ENCODE data around the gene IMPA2. TPM values are rescaled to one million over a fixed set of nuclear protein-coding genes. Genes with fewer than 3 reads are reported as not detected.

The IMPA2 gene
- total and polyA plus RNA-seq, 2 of the 4 experiments (the other 2 are of a cell fraction) = 5.4 to 5.5 TPM

- no peaks in the 10 kb centered on the region for H3K27me3 ChIP-seq (ENCODE audit: control insufficient read depth, insufficient read depth, low read length)
- no peaks in the 10 kb centered on the region for H3K36me3 ChIP-seq (ENCODE audit: control insufficient read depth, insufficient read depth, low read length)
- no peak overlapping the region for H2BK5ac ChIP-seq (ENCODE audit: low read depth, low read length, poor library complexity, severe bottlenecking)
- no peak overlapping the region for H4K5ac ChIP-seq (ENCODE audit: low read depth, low read length)
- no peak overlapping the region for H2AK5ac ChIP-seq (ENCODE audit: low read depth, low read length)
- no peak overlapping the region for H3K14ac ChIP-seq (replicated peaks; ENCODE audit: low read depth, low read length)
- no peak overlapping the region for H3K9ac ChIP-seq (ENCODE audit: low read depth, low read length)
- DNase-seq = no peak
- H3K79me1 ChIP-seq (ENCODE audit: low read depth in 1 of 2, low read length in 2 of 2) = no peaks in the 10 kb centered on the region
- H3K56ac ChIP-seq (ENCODE audit: extremely low read depth, insufficient read depth, low read length) = no peak overlapping the region
- dilution Hi-C loops (cut with HindIII; ENCODE audit: low sequenced_read_pairs, unreplicated experiment) = no loop called here
- H3K27ac ChIP-seq (ENCODE audit: insufficient read depth, low read length) = no peak overlapping the region
- no TSS peak for BruUV-seq (replicated peaks)
- H4K8ac ChIP-seq (ENCODE audit: low read depth in 2 of 2, low read length in 2 of 2) = no peak overlapping the region
- no peak overlapping the region for H3K18ac ChIP-seq (ENCODE audit: low read depth, low read length)
- H3K4ac ChIP-seq (ENCODE audit: low read depth, low read length) = no peak overlapping the region
- H2AK9ac ChIP-seq (replicated peaks; ENCODE audit: low read depth, low read length, poor library complexity) = no peak overlapping the region
- intact Hi-C loops (cut with micrococcal nuclease) = no loop called here
- H2BK15ac ChIP-seq (ENCODE audit: low read depth, low read length) = no peak overlapping the region
- in situ Hi-C loops (cut with MboI; ENCODE audit: low sequenced_read_pairs) = no loop called here
- ChIA-PET CTCF (no interaction called here), POLR2A (ENCODE audit: unreplicated experiment) (no interaction called here)
- H3K9me3 ChIP-seq (ENCODE audit: control insufficient read depth, insufficient read depth, low read length) = no peaks in the 10 kb centered on the region
- peaks cover 4% of the 10 kb centered on the region for H3K4me1 ChIP-seq (ENCODE audit: control insufficient read depth, insufficient read depth, low read length)
- H3K9me1 ChIP-seq (ENCODE audit: insufficient read depth, low read length) = no peaks in the 10 kb centered on the region
- no peak for TF ChIP-seq POLR2A (IDR thresholded peaks at IDR 0.05; ENCODE audit: low read depth, low read length)
- no peak for TF ChIP-seq MXI1 (IDR thresholded peaks at IDR 0.05; ENCODE audit: borderline replicate concordance, low read depth, low read length)
- TF ChIP-seq BHLHE40 (IDR thresholded peaks at IDR 0.05; ENCODE audit: low read depth, low read length) = no peak
- TF ChIP-seq CEBPB (IDR thresholded peaks at IDR 0.05; ENCODE audit: low read depth, low read length) = no peak
- no peak for TF ChIP-seq RAD21 (IDR thresholded peaks at IDR 0.05; ENCODE audit: low read length)
- no peak for TF ChIP-seq RCOR1 (IDR thresholded peaks at IDR 0.05; ENCODE audit: insufficient replicate concordance, low read length)
- TF ChIP-seq CHD1 (IDR thresholded peaks at IDR 0.05; ENCODE audit: low read depth, low read length) = no peak
- no peak for TF ChIP-seq USF2 (IDR thresholded peaks at IDR 0.05; ENCODE audit: low read depth, low read length)
- TF ChIP-seq MAFK (IDR thresholded peaks at IDR 0.05; ENCODE audit: low read depth, low read length) = no peak
- no peak for TF ChIP-seq RFX5 (IDR thresholded peaks at IDR 0.05; ENCODE audit: low read depth, low read length)
- TF ChIP-seq MAZ (IDR thresholded peaks at IDR 0.05; ENCODE audit: borderline replicate concordance, low read depth, low read length) = no peak
- TF ChIP-seq FOS (IDR thresholded peaks at IDR 0.05; ENCODE audit: low read depth, low read length) = no peak
- no peak overlapping the region for H3K23ac ChIP-seq (ENCODE audit: low read depth, low read length)
- H2BK20ac ChIP-seq (ENCODE audit: low read depth, low read length) = no peak overlapping the region
- H4K91ac ChIP-seq (ENCODE audit: insufficient read depth, low read depth, low read length) = no peak overlapping the region
- H4K20me1 ChIP-seq (ENCODE audit: insufficient read depth, low read length) = no peaks in the 10 kb centered on the region
- H2AFZ ChIP-seq (replicated peaks; ENCODE audit: low read length, poor library complexity) = no peak overlapping the region
- WGBS, 2 experiments (ENCODE audit: extremely low coverage in 2 of 2, insufficient read length in 1 of 2) = 97% methylated on average over 13 of the region's 35 CpGs; no CpG with 5 or more reads in 1 of the 2 experiments
- no peak overlapping the region for H2BK120ac ChIP-seq (ENCODE audit: low read depth, low read length)
- no peak for ATAC-seq (ENCODE audit: low read depth)
- no peak overlapping the region for H3K4me2 ChIP-seq (ENCODE audit: low read depth, low read length)
- no peak overlapping the region for H3K4me3 ChIP-seq (ENCODE audit: insufficient read depth, low read depth, low read length)
Observed at GRCh38 chr18:11972371-11973174, 8.7 kb upstream of the IMPA2 start.
